ENCODE results near the gene CYP27C1.

The CYP27C1 gene

GRCh38 chr2:127182626-127183458, 37.3 kb downstream of the CYP27C1 start:
- no peak overlapping the region for H3K4me3 ChIP-seq (ENCODE audit: low read depth, low read length)
- TF ChIP-seq CTCF (IDR thresholded peaks at IDR 0.05; ENCODE audit: low read depth, low read length, missing control alignments), result no peak
- no peak for DNase-seq (ENCODE audit: low read depth)

- DNase-seq (ENCODE audit: low read depth), result no peak
- H3K4me3 ChIP-seq (ENCODE audit: low read depth, low read length), result no peak overlapping the region
- no peak for TF ChIP-seq CTCF (IDR thresholded peaks at IDR 0.05; ENCODE audit: low read depth, low read length, missing control alignments)
Observed at GRCh38 chr2:127181851-127182250, 38.2 kb downstream of the CYP27C1 start.

- no peak for TF ChIP-seq CTCF (IDR thresholded peaks at IDR 0.05; ENCODE audit: low read depth, low read length, missing control alignments)
- H3K4me3 ChIP-seq (ENCODE audit: low read depth, low read length), result no peak overlapping the region
- DNase-seq (ENCODE audit: low read depth), result no peak
Observed at GRCh38 chr2:127179766-127180165, 40.3 kb downstream of the CYP27C1 start.

GRCh38 chr2:127177617-127178263, 42.4 kb downstream of the CYP27C1 start:
- DNase-seq (ENCODE audit: low read depth), result no peak
- no peak for TF ChIP-seq CTCF (IDR thresholded peaks at IDR 0.05; ENCODE audit: low read depth, low read length, missing control alignments)
- no peak overlapping the region for H3K4me3 ChIP-seq (ENCODE audit: low read depth, low read length)

- H3K4me3 ChIP-seq (ENCODE audit: low read depth, low read length), result no peak overlapping the region
- no peak for DNase-seq (ENCODE audit: low read depth)
- TF ChIP-seq CTCF (IDR thresholded peaks at IDR 0.05; ENCODE audit: low read depth, low read length, missing control alignments), result no peak
Observed at GRCh38 chr2:127176371-127177311, 43.5 kb downstream of the CYP27C1 start.

GRCh38 chr2:127175751-127176354, 44.2 kb downstream of the CYP27C1 start:
- TF ChIP-seq CTCF (IDR thresholded peaks at IDR 0.05; ENCODE audit: low read depth, low read length, missing control alignments), result no peak
- DNase-seq (ENCODE audit: low read depth), result no peak

More at GRCh38 chr2:127175751-127176354, 44.2 kb downstream of the CYP27C1 start:
- H3K4me3 ChIP-seq (ENCODE audit: low read depth, low read length), result no peak overlapping the region
